Gastrocnemius medialis (tissue), 4 donors: Measurements from ENCODE around the gene EAPP. TPM values are rescaled to one million over a fixed set of nuclear protein-coding genes. Genes with fewer than 3 reads are reported as not detected.
A peak's percentile ranks its signal among the peaks of the same experiment; 100 is the strongest.

Source experiments
- ATAC-seq, 2 donors: fragments of 150-250 bp; one replicate each; pipeline ENCODE4 v1.9.1; 2016
- DNase-seq, 2 donors: peaks; one replicate each; pipeline ENCODE4 v3.0.0-alpha.2; 2019
- H3K27ac ChIP-seq, 4 donors: fragments of 200-600 bp; sonication (generic); 1 replicate in 1 of 4; 2 replicates in 3 of 4; pipeline ENCODE4 v1.5.1; 2016 to 2018; ENCODE audit warnings: mild to moderate bottlenecking in 2 of 4, moderate library complexity in 1 of 4
- H3K27me3 ChIP-seq, 3 donors: fragments of 200-600 bp; sonication (generic) in 2 of 3; 1 replicate in 1 of 3; 2 replicates in 2 of 3; pipeline versions ENCODE4 v1.5.1 to v1.6.0; 2016 to 2019; ENCODE audit warnings: mild to moderate bottlenecking in 1 of 3, moderate library complexity in 1 of 3
- H3K36me3 ChIP-seq, 2 donors: fragments of 200-600 bp; sonication (generic) in 1 of 2; one replicate each; pipeline ENCODE4 v1.5.1; 2017 to 2018
- H3K4me1 ChIP-seq, 2 donors: fragments of 200-600 bp; sonication (generic) in 1 of 2; one replicate each; pipeline ENCODE4 v1.5.1; 2016 to 2017; ENCODE audit warnings: mild to moderate bottlenecking in 2 of 2
- H3K4me3 ChIP-seq, 4 donors: fragments of 200-600 bp; sonication (generic) in 3 of 4; 1 replicate in 1 of 4; 2 replicates in 3 of 4; pipeline ENCODE4 v1.5.1; 2016 to 2019; ENCODE audit warnings: mild to moderate bottlenecking in 2 of 4
- H3K9me3 ChIP-seq, 3 donors: fragments of 200-600 bp; sonication (generic) in 2 of 3; 1 replicate in 1 of 3; 2 replicates in 2 of 3; pipeline ENCODE4 v1.5.1; 2016 to 2019
- POLR2A ChIP-seq, 2 donors: fragments of 450-650 bp; IDR thresholded peaks; one replicate each; pipeline ENCODE4 v1.6.1; 2017; ENCODE audit warnings: antibody characterized with exemption in 2 of 2, mild to moderate bottlenecking in 2 of 2, moderate library complexity in 2 of 2
- in situ Hi-C, 4 donors: fragments of 200-750 bp; cut with MboI; loops; one replicate each; pipeline versions ENCODE4 v1.15.0 to v1.8.0; 2017; ENCODE audit warnings: low sequenced_read_pairs in 4 of 4
- intact Hi-C: fragments of 100-400 bp; cut with DNase I; formaldehyde crosslinking; loops from one replicate; pipeline ENCODE4 v1.15.1; 2023; ENCODE audit warnings: low total_unique reads
- total RNA-seq, 4 donors: library from RNA; depleted of rRNA; stranded (reverse); fragments of >200 nt; gene quantifications; one replicate each; pipeline versions ENCODE4 v1.1.0 to v1.2.3, GENCODE V29; 2016
- TF ChIP-seq, protein P1 (sequence below), 5 experiments: fragments of 450-650 bp in 3 of 5; fragments of 200-600 bp in 2 of 5; sonication (generic) in 2 of 5; IDR thresholded peaks in 4 of 5; conservative IDR thresholded peaks in 1 of 5; 1 replicate in 4 of 5; 2 replicates in 1 of 5; pipeline ENCODE4 v1.5.1; 2016 to 2019; ENCODE audit warnings: antibody characterized with exemption in 5 of 5, mild to moderate bottlenecking in 3 of 5, moderate library complexity in 3 of 5

The EAPP gene
- total RNA-seq, 4 donors from 2014 or later, result 25.6 to 35.7 (median 28.0) TPM

DNA sequence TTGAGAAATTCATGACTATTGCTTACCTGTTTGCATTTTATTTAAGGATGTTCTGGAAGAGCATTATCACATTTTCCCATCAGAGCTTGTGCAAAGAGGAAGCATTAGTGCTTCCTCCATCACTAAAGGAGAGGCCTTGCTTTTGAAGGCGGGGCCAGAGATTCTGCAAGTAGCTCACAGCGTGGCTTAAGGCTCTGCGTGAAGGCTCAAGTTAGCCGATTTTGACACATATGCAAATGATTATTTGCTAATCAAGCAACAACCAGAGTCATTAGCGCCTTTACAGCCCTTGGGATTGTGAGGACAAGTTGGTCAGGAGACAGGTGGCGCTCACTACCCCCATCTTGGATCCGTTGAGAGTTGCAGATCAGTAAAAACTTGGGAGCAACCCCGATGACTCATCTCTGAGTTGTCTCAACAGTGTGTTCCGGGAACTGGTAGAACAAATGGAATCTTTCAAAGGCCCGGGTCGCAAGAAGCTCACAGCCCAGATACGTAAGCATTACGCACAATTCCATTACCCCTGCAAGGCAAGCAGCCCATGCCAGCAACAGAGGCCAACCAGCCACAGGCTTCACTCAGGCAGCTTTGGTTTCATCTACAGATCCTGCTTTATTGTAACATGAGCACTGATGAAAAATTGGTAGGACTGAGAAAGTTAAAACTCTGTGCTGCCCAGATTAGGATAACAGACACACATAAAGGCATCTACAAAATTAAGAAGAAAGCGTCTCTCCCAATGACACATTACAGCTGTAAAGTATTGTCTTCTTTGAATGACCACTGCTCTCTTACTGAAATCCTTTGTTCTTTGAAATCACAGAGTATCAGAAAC lies 42.6 kb downstream of the EAPP start:
- peaks cover 15 to 18% of the 10 kb centered on the region in 2 donors for H3K4me1 ChIP-seq
- ATAC-seq, result peak; percentile 99
- peak overlapping the region in 3 of 4 donors; percentile 15 to 29 (median 18) for H3K4me3 ChIP-seq
- no peaks in the 10 kb centered on the region for H3K27me3 ChIP-seq
- H3K36me3 ChIP-seq, result no peaks in the 10 kb centered on the region
- peak overlapping the region; percentile 72 to 87 (median 84) for H3K27ac ChIP-seq
- in situ Hi-C loops, result loop anchor here in 1 of 4 donors (10.0 kb wide), 1 partner anchor 162 kb away; no protein-coding TSS in a partner anchor
- H3K9me3 ChIP-seq, result no peaks in the 10 kb centered on the region
- TF ChIP-seq, protein P1, sequence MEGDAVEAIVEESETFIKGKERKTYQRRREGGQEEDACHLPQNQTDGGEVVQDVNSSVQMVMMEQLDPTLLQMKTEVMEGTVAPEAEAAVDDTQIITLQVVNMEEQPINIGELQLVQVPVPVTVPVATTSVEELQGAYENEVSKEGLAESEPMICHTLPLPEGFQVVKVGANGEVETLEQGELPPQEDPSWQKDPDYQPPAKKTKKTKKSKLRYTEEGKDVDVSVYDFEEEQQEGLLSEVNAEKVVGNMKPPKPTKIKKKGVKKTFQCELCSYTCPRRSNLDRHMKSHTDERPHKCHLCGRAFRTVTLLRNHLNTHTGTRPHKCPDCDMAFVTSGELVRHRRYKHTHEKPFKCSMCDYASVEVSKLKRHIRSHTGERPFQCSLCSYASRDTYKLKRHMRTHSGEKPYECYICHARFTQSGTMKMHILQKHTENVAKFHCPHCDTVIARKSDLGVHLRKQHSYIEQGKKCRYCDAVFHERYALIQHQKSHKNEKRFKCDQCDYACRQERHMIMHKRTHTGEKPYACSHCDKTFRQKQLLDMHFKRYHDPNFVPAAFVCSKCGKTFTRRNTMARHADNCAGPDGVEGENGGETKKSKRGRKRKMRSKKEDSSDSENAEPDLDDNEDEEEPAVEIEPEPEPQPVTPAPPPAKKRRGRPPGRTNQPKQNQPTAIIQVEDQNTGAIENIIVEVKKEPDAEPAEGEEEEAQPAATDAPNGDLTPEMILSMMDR (IDR thresholded peaks at IDR 0.05 in 4 of 5, conservative IDR thresholded peaks at IDR 0.05 in 1 of 5), result peak in 1 of 5 experiments; percentile 32
- TF ChIP-seq POLR2A (IDR thresholded peaks at IDR 0.05), result peak; percentile 21 to 55
- peak; percentile 81 to 88 for DNase-seq
- intact Hi-C loops, result loop anchor here (1.0 to 5.0 kb wide), 3 partner anchors 35 to 365 kb away; partner anchors contain the start of genes EAPP and SPTSSA

GRCh38 chr14:34496007-34496678 lies 43.4 kb downstream of the EAPP start:
- DNase-seq, result peak in 1 of 2 donors; percentile 8
- Histone ChIP-seq H3K4me3 (peak overlapping the region in 1 of 4 donors; percentile 15), H3K27ac (peak overlapping the region; percentile 72 to 87 (median 84)), H3K9me3 (no peaks in the 10 kb centered on the region), H3K36me3 (no peaks in the 10 kb centered on the region), H3K4me1 (peaks cover 15 to 18% of the 10 kb centered on the region in 2 donors), H3K27me3 (no peaks in the 10 kb centered on the region)
- in situ Hi-C loops (loop anchor here in 1 of 4 donors (10.0 kb wide), 1 partner anchor 161 kb away; no protein-coding TSS in a partner anchor), intact Hi-C loops (loop anchor here (5.0 kb wide), 2 partner anchors 41 to 364 kb away; partner anchors contain the start of gene EAPP)
- no peak for ATAC-seq
- TF ChIP-seq POLR2A (IDR thresholded peaks at IDR 0.05), result no peak
- TF ChIP-seq, protein P1 (IDR thresholded peaks at IDR 0.05 in 4 of 5, conservative IDR thresholded peaks at IDR 0.05 in 1 of 5), result no peak

DNA sequence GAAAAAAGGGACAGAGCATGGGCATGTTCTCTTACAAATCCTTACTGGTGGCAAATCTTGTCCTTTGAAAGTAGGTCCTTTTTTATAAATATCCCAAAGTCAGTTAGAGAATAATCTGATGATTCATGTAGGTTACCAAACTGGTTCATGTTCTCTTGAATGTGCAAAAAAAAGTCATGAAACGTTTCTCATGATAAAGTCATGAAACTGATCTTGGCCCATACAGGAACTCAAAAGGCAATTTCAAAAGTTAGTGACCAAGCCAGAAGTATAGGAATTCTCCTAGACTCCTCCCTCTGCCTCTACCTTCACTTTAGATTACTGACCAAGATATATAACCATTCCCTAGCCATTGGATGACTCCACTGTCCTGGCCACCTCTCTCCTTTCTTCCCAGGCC lies 50.2 kb downstream of the EAPP start:
- Histone ChIP-seq H3K9me3 (no peaks in the 10 kb centered on the region), H3K4me1 (no peaks in the 10 kb centered on the region), H3K27ac (no peak overlapping the region), H3K36me3 (no peaks in the 10 kb centered on the region), H3K4me3 (no peak overlapping the region), H3K27me3 (no peaks in the 10 kb centered on the region)
- ATAC-seq, result no peak
- DNase-seq, result no peak
- intact Hi-C loops, result no loop called here
- in situ Hi-C loops, result no loop called here
- TF ChIP-seq, protein P1 (IDR thresholded peaks at IDR 0.05 in 4 of 5, conservative IDR thresholded peaks at IDR 0.05 in 1 of 5), result no peak
- no peak for TF ChIP-seq POLR2A (IDR thresholded peaks at IDR 0.05)

DNA sequence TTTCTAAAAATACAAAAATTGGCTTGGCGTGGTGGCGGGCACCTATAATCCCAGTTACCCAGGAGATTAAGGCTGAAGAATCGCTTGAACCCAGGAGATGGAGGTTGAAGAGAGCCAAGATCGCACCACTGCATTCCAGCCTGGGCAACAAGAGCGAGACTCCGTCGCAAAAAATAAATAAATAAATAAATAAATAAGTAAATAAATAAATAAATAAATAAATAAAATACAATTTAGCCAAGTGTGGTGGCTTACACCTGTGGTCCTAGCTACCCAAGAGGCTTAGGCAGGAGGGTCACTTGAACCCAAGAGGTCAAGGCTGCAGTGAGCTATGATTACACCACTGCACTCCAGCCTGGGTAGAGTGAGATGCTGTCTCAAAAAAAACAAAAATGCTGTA lies 51.0 kb downstream of the EAPP start:
- Histone ChIP-seq H3K4me1 (no peaks in the 10 kb centered on the region), H3K27me3 (no peaks in the 10 kb centered on the region), H3K4me3 (no peak overlapping the region), H3K36me3 (no peaks in the 10 kb centered on the region), H3K27ac (no peak overlapping the region), H3K9me3 (no peaks in the 10 kb centered on the region)
- in situ Hi-C loops, result no loop called here
- intact Hi-C loops, result no loop called here
- no peak for DNase-seq
- no peak for TF ChIP-seq POLR2A (IDR thresholded peaks at IDR 0.05)
- TF ChIP-seq, protein P1 (IDR thresholded peaks at IDR 0.05 in 4 of 5, conservative IDR thresholded peaks at IDR 0.05 in 1 of 5), result no peak
- no peak for ATAC-seq
